ENCODE measurements around the gene FBLN7. TPM values are rescaled to one million over a fixed set of nuclear protein-coding genes. Genes with fewer than 3 reads are reported as not detected.
"Not testable (repeated sequence)": the region's sequence is repeated elsewhere in the genome, so short reads cannot be mapped to it uniquely, and the experiment has no call there.

FBLN7 gene
- total RNA-seq, 1 experiment from 2014 or later = not detected

GRCh38 chr2:112183327-112184025 is 45.3 kb downstream of the FBLN7 start:
- DNase-seq (ENCODE audit: low spot score) = no peak

- no peak for DNase-seq (ENCODE audit: low spot score)
These were observed 45.9 kb downstream of the FBLN7 start for GRCh38 chr2:112184121-112184520.

GRCh38 chr2:112185131-112185530 is 46.9 kb downstream of the FBLN7 start:
- no peak for DNase-seq (ENCODE audit: low spot score)

GRCh38 chr2:112187046-112187715 is 49.0 kb downstream of the FBLN7 start:
- DNase-seq (ENCODE audit: low spot score) = no peak

- no peak for DNase-seq (ENCODE audit: low spot score)
These were observed 49.8 kb downstream of the FBLN7 start for GRCh38 chr2:112187805-112188596.

GRCh38 chr2:112189001-112189556 is 50.9 kb downstream of the FBLN7 start:
- DNase-seq (ENCODE audit: low spot score) = no peak

GRCh38 chr2:112194028-112194427 is 55.8 kb downstream of the FBLN7 start:
- no peak for DNase-seq (ENCODE audit: low spot score)

- DNase-seq (ENCODE audit: low spot score) = no peak
These were observed 56.3 kb downstream of the FBLN7 start for GRCh38 chr2:112194482-112194881.

GRCh38 chr2:112195167-112195766 is 57.1 kb downstream of the FBLN7 start:
- DNase-seq (ENCODE audit: low spot score) = no peak

GRCh38 chr2:112195950-112196349 is 57.8 kb downstream of the FBLN7 start:
- no peak for DNase-seq (ENCODE audit: low spot score)

GRCh38 chr2:112197868-112198267 is 59.7 kb downstream of the FBLN7 start:
- no peak for DNase-seq (ENCODE audit: low spot score)

GRCh38 chr2:112198780-112199179 is 60.6 kb downstream of the FBLN7 start:
- no peak for DNase-seq (ENCODE audit: low spot score)

GRCh38 chr2:112199188-112199587 is 61.0 kb downstream of the FBLN7 start:
- DNase-seq (ENCODE audit: low spot score) = no peak

GRCh38 chr2:112201696-112202430 is 63.7 kb downstream of the FBLN7 start:
- no peak for DNase-seq (ENCODE audit: low spot score)

- no peak for DNase-seq (ENCODE audit: low spot score)
These were observed 66.2 kb downstream of the FBLN7 start for GRCh38 chr2:112204411-112204810.

- not testable (repeated sequence) for DNase-seq (ENCODE audit: low spot score)
These were observed 69.7 kb downstream of the FBLN7 start for GRCh38 chr2:112207905-112208304.

- no peak for DNase-seq (ENCODE audit: low spot score)
These were observed 78.0 kb downstream of the FBLN7 start for GRCh38 chr2:112216167-112216566.

- no peak for DNase-seq (ENCODE audit: low spot score)
These were observed 79.7 kb downstream of the FBLN7 start for GRCh38 chr2:112217854-112218253.

GRCh38 chr2:112220186-112220585 is 82.0 kb downstream of the FBLN7 start:
- DNase-seq (ENCODE audit: low spot score) = no peak

GRCh38 chr2:112220831-112221230 is 82.6 kb downstream of the FBLN7 start:
- no peak for DNase-seq (ENCODE audit: low spot score)

GRCh38 chr2:112229348-112229747 is 91.2 kb downstream of the FBLN7 start:
- peak; percentile 40 for DNase-seq (ENCODE audit: low spot score)
